ENCODE data around the gene KIF3B.

DNA sequence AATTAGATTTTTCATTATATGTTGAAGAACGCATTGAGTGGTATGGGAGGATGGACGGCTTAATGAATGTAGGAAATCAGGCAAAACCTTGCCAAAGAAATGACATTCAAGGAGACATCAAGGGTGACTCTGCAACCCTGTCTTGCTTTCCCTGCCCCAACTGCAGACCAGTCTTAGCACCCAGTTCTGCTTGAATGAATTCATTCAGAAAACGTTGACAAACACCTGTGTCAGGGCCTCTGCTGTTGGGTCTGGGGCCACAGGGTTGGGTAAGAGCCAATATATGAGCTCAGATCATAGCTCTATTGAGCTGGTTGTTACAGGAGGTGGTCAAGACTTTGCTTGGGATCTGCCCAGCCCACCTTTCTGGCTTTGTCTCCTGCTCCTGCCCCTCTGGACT is 73.0 kb downstream of the KIF3B start:
- TF ChIP-seq POLR2A (IDR thresholded peaks at IDR 0.05), result no peak
- TF ChIP-seq, protein P1, sequence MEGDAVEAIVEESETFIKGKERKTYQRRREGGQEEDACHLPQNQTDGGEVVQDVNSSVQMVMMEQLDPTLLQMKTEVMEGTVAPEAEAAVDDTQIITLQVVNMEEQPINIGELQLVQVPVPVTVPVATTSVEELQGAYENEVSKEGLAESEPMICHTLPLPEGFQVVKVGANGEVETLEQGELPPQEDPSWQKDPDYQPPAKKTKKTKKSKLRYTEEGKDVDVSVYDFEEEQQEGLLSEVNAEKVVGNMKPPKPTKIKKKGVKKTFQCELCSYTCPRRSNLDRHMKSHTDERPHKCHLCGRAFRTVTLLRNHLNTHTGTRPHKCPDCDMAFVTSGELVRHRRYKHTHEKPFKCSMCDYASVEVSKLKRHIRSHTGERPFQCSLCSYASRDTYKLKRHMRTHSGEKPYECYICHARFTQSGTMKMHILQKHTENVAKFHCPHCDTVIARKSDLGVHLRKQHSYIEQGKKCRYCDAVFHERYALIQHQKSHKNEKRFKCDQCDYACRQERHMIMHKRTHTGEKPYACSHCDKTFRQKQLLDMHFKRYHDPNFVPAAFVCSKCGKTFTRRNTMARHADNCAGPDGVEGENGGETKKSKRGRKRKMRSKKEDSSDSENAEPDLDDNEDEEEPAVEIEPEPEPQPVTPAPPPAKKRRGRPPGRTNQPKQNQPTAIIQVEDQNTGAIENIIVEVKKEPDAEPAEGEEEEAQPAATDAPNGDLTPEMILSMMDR (IDR thresholded peaks at IDR 0.05), result no peak

Data from heart left ventricle (tissue), 13 donors.